B cell (primary cell): Measurements from ENCODE around the gene HMOX1.

ENCODE experiments used
- EZH2 ChIP-seq: IDR thresholded peaks from 2 replicates; pipeline ENCODE4 v1.6.1; 2012; ENCODE audit warnings: borderline replicate concordance, low read depth, mild to moderate bottlenecking, moderate library complexity, low read length; ENCODE audit not compliant: insufficient read depth, poor library complexity, severe bottlenecking
- TF ChIP-seq, protein P1 (sequence below): fragments of 200-600 bp; IDR thresholded peaks from one replicate; pipeline ENCODE4 v1.8.0; 2022; ENCODE audit warnings: antibody characterized with exemption, mild to moderate bottlenecking

DNA sequence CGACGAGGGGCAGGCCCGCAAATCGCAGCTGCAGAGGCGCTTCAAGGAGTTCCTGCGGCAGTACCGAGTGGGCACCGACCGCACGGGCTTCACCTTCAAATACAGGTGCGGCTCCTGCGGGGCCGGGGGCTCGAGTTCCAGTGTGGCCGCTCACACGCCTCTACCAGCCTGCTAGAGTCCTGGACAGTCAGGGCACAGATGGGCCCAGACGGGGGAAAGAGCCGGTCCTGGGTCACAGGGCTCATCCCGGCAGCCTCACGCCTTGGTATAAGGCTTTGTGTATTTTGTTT lies 19.6 kb downstream of the HMOX1 start:
- no peak for TF ChIP-seq EZH2
- TF ChIP-seq, protein P1, sequence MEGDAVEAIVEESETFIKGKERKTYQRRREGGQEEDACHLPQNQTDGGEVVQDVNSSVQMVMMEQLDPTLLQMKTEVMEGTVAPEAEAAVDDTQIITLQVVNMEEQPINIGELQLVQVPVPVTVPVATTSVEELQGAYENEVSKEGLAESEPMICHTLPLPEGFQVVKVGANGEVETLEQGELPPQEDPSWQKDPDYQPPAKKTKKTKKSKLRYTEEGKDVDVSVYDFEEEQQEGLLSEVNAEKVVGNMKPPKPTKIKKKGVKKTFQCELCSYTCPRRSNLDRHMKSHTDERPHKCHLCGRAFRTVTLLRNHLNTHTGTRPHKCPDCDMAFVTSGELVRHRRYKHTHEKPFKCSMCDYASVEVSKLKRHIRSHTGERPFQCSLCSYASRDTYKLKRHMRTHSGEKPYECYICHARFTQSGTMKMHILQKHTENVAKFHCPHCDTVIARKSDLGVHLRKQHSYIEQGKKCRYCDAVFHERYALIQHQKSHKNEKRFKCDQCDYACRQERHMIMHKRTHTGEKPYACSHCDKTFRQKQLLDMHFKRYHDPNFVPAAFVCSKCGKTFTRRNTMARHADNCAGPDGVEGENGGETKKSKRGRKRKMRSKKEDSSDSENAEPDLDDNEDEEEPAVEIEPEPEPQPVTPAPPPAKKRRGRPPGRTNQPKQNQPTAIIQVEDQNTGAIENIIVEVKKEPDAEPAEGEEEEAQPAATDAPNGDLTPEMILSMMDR, result no peak
